HL-60 (cell line): Measurements from ENCODE around the gene TMEM143.

Experiments
- CTCF ChIP-seq: IDR thresholded peaks from one replicate; pipeline ENCODE4 v1.5.1; 2011; ENCODE audit warnings: low read length, control low read depth, inconsistent platforms; ENCODE audit not compliant: insufficient read depth
- GABPA ChIP-seq: IDR thresholded peaks from 2 replicates; pipeline ENCODE4 v1.6.1; 2012; ENCODE audit warnings: low read depth
- POLR2AphosphoS5 ChIP-seq: IDR thresholded peaks from 2 replicates; pipeline ENCODE4 v1.6.1; 2012; ENCODE audit warnings: low read depth

- TF ChIP-seq CTCF (no peak), POLR2AphosphoS5 (no peak), GABPA (no peak)
Measured at GRCh38 chr19:48301886-48302599, 61.7 kb downstream of the TMEM143 start.
